ENCODE measurements around the gene KCNMA1. TPM values are rescaled to one million over a fixed set of nuclear protein-coding genes. Genes with fewer than 3 reads are reported as not detected.

The KCNMA1 gene
- polyA plus RNA-seq, 1 donor from 2014 or later, result 60.8 TPM

- H3K27me3 ChIP-seq (ENCODE audit: insufficient read depth, low read depth, low read length), result no peaks in the 10 kb centered on the region
- no peak for TF ChIP-seq TAF1 (IDR thresholded peaks at IDR 0.05; ENCODE audit: low read depth)
- no peak for TF ChIP-seq RAD21 (conservative IDR thresholded peaks at IDR 0.05)
- no peak for TF ChIP-seq EP300 (conservative IDR thresholded peaks at IDR 0.05; ENCODE audit: poor library complexity, severe bottlenecking)
- H3K9ac ChIP-seq (ENCODE audit: low read length), result no peak overlapping the region
- no peak overlapping the region for H2AFZ ChIP-seq (ENCODE audit: low read depth, low read length)
- no peak overlapping the region for H3K4me3 ChIP-seq (ENCODE audit: low read length)
- H3K4me2 ChIP-seq (ENCODE audit: low read length), result no peak overlapping the region
- no peaks in the 10 kb centered on the region for H3K9me2 ChIP-seq (ENCODE audit: insufficient read depth, low read length)
- no peaks in the 10 kb centered on the region for H3K79me2 ChIP-seq (replicated peaks; ENCODE audit: insufficient read depth, low read length)
- no peaks in the 10 kb centered on the region for H4K20me1 ChIP-seq (ENCODE audit: insufficient read depth)
- H3K9me3 ChIP-seq (ENCODE audit: low read length), result no peaks in the 10 kb centered on the region
- H3F3A ChIP-seq (ENCODE audit: insufficient read depth, low read length, poor library complexity, severe bottlenecking), result no peaks in the 10 kb centered on the region
- H3K36me3 ChIP-seq (ENCODE audit: insufficient read depth, low read length), result no peaks in the 10 kb centered on the region
- H3K27ac ChIP-seq (ENCODE audit: low read length), result no peak overlapping the region
Observed at GRCh38 chr10:77223526-77224460, 413.8 kb downstream of the KCNMA1 start.

GRCh38 chr10:77220150-77220549, 417.5 kb downstream of the KCNMA1 start:
- Histone ChIP-seq H3K79me2 (replicated peaks; ENCODE audit: insufficient read depth, low read length) (no peaks in the 10 kb centered on the region), H3K27ac (ENCODE audit: low read length) (no peak overlapping the region), H3F3A (ENCODE audit: insufficient read depth, low read length, poor library complexity, severe bottlenecking) (no peaks in the 10 kb centered on the region), H3K9me3 (ENCODE audit: low read length) (no peaks in the 10 kb centered on the region), H3K4me3 (ENCODE audit: low read length) (no peak overlapping the region), H3K9ac (ENCODE audit: low read length) (no peak overlapping the region), H3K27me3 (ENCODE audit: insufficient read depth, low read depth, low read length) (no peaks in the 10 kb centered on the region), H4K20me1 (ENCODE audit: insufficient read depth) (no peaks in the 10 kb centered on the region), H2AFZ (ENCODE audit: low read depth, low read length) (no peak overlapping the region), H3K36me3 (ENCODE audit: insufficient read depth, low read length) (no peaks in the 10 kb centered on the region), H3K4me2 (ENCODE audit: low read length) (no peak overlapping the region), H3K9me2 (ENCODE audit: insufficient read depth, low read length) (no peaks in the 10 kb centered on the region)
- no peak for TF ChIP-seq POLR2AphosphoS5 (IDR thresholded peaks at IDR 0.05)
- no peak for TF ChIP-seq CTCF (IDR thresholded peaks at IDR 0.05; ENCODE audit: poor library complexity, severe bottlenecking)
- no peak for TF ChIP-seq EP300 (conservative IDR thresholded peaks at IDR 0.05; ENCODE audit: poor library complexity, severe bottlenecking)
- TF ChIP-seq SMC3 (conservative IDR thresholded peaks at IDR 0.05; ENCODE audit: poor library complexity), result no peak

- H4K20me1 ChIP-seq (ENCODE audit: insufficient read depth), result no peaks in the 10 kb centered on the region
- H2AFZ ChIP-seq (ENCODE audit: low read depth, low read length), result no peak overlapping the region
- H3K79me2 ChIP-seq (replicated peaks; ENCODE audit: insufficient read depth, low read length), result no peaks in the 10 kb centered on the region
- no peaks in the 10 kb centered on the region for H3F3A ChIP-seq (ENCODE audit: insufficient read depth, low read length, poor library complexity, severe bottlenecking)
- no peak overlapping the region for H3K27ac ChIP-seq (ENCODE audit: low read length)
- no peaks in the 10 kb centered on the region for H3K36me3 ChIP-seq (ENCODE audit: insufficient read depth, low read length)
- H3K9me2 ChIP-seq (ENCODE audit: insufficient read depth, low read length), result no peaks in the 10 kb centered on the region
- TF ChIP-seq REST (IDR thresholded peaks at IDR 0.05; ENCODE audit: borderline replicate concordance) (no peak), TAF1 (IDR thresholded peaks at IDR 0.05; ENCODE audit: low read depth) (no peak), SMC3 (conservative IDR thresholded peaks at IDR 0.05; ENCODE audit: poor library complexity) (no peak), EZH2 (IDR thresholded peaks at IDR 0.05; ENCODE audit: borderline replicate concordance, insufficient read depth, low read length, poor library complexity, severe bottlenecking) (no peak), RAD21 (conservative IDR thresholded peaks at IDR 0.05) (no peak), CTCF (IDR thresholded peaks at IDR 0.05; ENCODE audit: poor library complexity, severe bottlenecking) (no peak), MXI1 (conservative IDR thresholded peaks at IDR 0.05; ENCODE audit: poor library complexity, severe bottlenecking) (no peak), POLR2AphosphoS5 (IDR thresholded peaks at IDR 0.05) (no peak), EP300 (conservative IDR thresholded peaks at IDR 0.05; ENCODE audit: poor library complexity, severe bottlenecking) (no peak)
- no peaks in the 10 kb centered on the region for H3K9me3 ChIP-seq (ENCODE audit: low read length)
- no peak overlapping the region for H3K4me2 ChIP-seq (ENCODE audit: low read length)
- H3K9ac ChIP-seq (ENCODE audit: low read length), result no peak overlapping the region
- no peaks in the 10 kb centered on the region for H3K27me3 ChIP-seq (ENCODE audit: insufficient read depth, low read depth, low read length)
- no peak overlapping the region for H3K4me3 ChIP-seq (ENCODE audit: low read length)
Observed at GRCh38 chr10:77219046-77219445, 418.6 kb downstream of the KCNMA1 start.

Data from neural cell (in vitro differentiated cells).